ENCODE results near the gene GPR149.
"Not testable (repeated sequence)": the region's sequence is repeated elsewhere in the genome, so short reads cannot be mapped to it uniquely, and the experiment has no call there.

Gene GPR149, protein sequence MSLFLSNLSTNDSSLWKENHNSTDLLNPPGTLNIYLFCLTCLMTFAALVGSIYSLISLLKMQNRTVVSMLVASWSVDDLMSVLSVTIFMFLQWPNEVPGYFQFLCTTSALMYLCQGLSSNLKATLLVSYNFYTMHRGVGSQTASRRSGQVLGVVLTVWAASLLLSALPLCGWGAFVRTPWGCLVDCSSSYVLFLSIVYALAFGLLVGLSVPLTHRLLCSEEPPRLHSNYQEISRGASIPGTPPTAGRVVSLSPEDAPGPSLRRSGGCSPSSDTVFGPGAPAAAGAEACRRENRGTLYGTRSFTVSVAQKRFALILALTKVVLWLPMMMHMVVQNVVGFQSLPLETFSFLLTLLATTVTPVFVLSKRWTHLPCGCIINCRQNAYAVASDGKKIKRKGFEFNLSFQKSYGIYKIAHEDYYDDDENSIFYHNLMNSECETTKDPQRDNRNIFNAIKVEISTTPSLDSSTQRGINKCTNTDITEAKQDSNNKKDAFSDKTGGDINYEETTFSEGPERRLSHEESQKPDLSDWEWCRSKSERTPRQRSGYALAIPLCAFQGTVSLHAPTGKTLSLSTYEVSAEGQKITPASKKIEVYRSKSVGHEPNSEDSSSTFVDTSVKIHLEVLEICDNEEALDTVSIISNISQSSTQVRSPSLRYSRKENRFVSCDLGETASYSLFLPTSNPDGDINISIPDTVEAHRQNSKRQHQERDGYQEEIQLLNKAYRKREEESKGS

DNA sequence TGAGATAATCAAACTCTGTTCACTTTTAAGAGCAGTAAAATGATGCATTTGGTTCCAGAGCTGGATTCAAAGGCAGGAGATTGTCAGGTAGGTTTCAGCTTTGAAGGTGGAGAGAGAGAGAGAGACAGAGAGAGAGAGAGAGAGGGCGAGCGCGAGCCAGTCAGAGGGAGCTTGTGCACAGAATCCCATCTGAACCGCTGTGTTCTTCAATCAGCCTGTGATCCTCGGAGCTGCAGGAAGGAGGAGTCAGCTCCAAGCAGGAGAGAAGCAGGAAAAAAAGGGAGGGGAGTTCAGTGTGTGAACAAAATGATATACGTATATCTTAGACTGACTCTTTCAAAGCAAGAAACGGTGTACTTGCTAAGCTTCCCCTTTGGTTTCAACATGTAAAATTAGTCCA, at the start of gene GPR149:
TSS of gene GPR149 (minus strand) at position 177 of the 400 bp plus-strand sequence. CDS start 575 bp downstream, outside the sequence.
- no peak for DNase-seq

DNA sequence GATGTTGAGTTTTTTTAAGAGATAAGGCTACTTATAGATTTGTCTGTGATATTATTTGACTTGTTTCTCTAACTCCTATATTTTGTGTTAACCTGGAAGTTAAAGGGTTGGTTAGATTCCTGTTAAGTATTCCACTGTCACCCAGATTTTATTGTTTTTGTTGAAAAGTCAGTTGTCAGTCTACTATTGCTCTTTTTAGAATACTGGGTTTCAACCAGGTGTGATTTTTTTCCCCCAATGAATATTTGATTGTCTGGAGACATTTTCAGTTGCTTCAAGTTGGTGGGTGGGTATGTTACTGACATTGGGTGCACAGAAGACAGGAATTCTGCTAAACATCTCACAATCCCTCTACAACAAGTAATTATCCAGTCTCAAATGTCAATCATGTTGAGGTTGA, 43.8 kb upstream of the GPR149 start:
- DNase-seq = no peak

DNA sequence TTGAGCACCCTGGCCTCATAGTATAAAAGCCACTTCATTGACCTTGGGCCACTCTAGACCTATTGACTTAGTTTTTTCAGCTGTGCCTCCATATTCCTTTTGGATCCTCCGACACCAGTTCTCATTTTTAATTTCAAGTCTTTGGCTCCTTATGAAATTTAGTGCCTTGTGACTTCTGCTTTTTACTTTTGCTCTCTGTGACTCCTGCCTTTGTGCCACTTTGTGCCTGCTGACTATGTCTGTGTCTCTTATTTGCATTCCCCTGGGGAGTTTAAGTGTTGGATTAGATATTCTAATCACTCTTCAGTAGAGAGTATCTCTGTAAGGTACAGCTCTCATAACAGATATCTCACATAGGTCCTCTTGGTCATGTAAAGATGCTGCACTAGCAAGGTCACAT, 39.6 kb upstream of the GPR149 start:
- no peak for DNase-seq

DNA sequence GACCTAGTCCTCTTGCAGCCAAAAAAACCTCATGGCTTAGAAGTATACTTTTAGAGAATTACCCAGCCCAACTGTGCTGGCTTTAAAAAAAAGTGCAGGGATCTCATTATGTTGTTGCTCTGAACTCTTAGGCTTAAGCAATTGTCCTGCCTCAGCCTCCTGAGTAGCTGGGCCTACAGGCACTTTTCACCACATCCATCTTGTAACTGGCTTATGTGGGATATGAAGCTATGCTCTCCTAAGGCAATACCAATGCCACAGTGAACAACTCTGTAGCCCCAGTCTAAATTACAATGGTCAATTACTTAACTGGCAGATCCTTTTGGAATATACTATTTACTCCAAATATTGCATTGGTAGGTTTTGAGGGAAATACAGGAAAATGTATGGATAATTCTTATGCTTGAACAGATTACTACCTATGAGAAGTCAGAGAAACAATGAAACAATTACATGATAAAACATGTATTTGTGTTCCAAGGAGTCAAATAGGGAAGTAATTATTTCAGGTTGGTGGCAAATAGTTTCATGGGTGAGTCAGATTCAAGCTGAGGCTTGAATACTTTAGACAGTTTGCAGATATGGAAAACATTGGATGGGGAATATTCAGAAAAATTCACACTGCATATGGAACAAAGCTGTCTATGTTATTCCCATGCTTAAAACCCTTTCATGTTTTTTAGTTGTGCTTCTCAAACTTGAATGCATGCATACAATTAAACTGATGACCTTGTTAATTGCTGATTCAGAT, 34.6 kb upstream of the GPR149 start:
- DNase-seq = no peak

DNA sequence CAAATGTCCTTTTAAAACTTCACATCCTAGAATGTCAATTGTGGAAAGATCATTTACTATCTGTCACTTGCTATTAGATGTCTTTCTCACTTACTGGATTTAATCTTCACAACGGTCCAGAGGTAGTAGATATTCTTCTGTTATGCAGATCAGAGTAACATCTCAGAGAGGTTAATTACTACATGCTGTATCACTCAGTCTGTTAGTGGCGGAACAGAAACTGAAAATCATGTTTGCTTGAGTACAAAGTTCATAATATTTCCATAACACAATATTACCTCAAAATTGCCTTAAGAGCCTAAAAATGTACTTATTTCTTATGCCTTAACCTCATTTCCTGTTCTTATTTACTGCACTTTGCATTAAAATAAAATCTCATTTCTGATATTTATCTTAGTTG, 28.6 kb upstream of the GPR149 start:
- DNase-seq = no peak

DNA sequence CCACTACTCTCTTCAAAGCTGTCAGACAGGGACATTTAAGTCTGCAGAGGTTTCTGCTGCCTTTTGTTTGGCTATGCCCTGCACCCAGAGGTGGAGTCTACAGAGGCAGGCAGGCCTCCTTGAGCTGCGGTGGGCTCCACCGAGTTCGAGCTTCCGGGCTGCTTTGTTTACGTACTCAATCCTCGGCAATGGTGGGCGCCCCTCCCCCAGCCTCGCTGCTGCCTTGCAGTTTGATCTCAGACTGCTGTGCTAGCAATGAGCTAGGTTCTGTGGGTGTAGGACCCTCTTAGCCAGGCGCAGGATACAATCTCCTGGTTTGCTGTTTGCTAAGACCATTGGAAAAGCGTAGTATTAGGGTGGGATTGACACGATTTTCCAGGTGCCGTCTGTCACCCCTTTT, 9.1 kb upstream of the GPR149 start:
- DNase-seq = not testable (repeated sequence)

DNA sequence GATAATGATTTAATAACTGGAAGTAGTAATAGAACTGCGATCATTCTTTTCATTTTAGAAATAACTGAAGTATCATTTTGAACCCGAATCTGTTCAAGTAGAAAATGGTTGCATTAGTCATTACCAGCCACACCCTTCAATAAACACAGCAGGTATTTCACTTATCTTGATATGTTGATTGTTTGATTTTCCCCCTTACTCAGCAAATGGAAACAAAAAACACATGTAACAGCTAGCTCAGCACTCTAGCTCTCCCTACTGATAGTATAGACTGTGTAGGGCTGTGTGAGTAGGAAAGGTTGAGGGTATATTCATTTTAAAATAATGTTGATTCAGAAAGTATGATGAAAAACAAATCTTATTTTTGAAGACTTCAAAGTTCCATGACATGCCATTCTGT, 1.1 kb upstream of the GPR149 start:
- DNase-seq = no peak

DNA sequence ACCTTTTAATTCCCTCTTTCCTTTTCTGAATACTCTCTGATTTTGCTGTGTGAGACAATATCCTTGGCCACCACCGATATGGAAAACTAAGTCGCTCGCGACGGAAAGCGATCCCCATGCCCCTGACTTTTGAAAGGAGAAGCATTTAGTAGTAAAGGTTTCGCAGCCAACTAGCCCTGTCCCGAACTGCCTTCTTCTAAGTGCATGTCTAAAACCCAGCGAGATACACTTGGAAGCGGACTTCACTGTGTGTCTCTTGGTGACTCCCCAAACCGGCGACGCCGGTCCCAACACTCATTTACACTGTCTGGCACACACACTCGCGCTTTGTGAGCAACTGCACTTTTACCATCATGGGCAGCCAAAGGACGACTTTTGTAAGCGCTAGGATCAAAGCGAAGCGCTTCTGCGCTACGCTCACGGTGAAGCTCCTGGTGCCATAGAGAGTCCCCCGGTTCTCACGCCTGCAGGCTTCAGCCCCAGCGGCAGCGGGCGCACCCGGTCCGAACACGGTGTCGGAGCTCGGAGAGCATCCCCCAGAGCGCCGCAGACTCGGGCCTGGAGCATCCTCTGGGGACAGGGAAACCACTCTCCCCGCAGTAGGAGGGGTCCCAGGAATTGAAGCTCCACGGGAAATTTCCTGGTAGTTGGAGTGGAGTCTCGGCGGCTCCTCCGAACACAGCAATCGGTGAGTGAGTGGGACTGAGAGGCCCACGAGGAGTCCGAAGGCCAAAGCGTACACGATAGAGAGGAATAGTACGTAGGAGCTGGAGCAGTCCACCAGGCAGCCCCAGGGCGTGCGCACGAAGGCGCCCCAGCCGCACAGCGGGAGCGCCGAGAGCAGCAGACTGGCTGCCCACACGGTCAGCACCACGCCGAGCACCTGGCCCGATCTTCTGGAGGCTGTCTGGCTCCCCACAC, 1.4 kb downstream of the GPR149 start:
- DNase-seq = no peak

DNA sequence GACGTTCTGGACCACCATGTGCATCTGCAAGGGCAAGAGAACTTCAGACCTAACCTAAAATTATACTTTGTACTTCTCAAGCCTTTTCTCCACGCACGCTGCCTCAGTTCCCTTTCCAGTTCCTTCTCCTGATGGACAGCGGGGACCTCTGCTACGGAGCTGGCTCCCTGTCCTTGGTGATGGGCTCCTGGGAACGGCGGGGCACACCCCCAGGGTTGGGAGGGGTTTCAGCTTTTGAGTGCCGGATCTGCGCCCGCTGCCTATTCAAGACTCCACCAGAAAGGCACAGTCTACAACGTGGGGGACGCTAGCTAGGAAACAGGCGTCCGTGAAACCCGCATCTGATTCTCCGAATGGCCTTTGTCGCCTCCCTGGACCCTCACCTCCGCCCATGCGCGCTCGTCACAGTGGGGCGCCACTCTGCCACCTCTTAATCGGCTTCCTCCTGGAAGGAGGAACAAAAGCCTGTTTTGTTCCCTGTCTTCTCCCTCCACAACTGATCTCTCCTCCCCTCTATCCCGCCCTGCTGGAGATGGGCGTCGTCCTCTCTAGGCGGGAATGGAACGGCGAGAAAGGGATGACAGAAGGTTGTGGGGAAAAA, 2.2 kb downstream of the GPR149 start:
- no peak for DNase-seq

DNA sequence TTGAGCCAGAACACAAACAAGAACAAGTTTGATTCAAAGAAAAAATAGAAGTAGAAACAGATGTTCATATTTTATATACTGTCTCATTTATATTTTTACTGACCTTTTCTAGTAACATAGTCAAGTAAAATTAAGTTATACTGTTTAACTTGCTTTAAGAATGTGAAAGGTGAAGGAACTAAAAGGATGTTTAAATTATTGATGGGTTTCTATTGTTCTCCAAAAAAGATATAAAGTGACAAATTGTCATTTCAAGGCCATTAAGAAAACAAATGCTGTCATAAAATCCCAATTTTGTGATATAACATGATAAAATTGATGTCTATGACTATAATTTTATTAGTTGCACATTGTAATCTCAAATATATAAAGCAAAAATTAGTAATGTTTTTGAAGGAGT, 7.3 kb downstream of the GPR149 start:
- DNase-seq = no peak

DNA sequence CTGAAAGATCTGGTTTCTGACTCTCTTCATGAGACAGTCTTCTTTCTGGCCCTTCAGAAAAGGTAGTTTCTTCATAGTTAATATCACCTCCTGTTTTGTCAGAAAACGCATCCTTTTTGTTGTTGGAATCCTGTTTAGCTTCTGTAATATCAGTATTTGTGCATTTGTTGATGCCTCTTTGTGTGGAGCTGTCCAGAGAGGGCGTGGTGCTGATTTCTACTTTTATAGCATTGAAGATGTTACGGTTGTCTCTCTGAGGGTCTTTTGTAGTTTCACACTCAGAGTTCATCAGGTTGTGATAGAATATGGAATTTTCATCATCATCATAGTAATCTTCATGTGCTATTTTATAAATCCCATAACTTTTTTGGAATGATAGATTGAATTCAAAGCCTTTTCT, 8.9 kb downstream of the GPR149 start:
- DNase-seq = no peak

DNA sequence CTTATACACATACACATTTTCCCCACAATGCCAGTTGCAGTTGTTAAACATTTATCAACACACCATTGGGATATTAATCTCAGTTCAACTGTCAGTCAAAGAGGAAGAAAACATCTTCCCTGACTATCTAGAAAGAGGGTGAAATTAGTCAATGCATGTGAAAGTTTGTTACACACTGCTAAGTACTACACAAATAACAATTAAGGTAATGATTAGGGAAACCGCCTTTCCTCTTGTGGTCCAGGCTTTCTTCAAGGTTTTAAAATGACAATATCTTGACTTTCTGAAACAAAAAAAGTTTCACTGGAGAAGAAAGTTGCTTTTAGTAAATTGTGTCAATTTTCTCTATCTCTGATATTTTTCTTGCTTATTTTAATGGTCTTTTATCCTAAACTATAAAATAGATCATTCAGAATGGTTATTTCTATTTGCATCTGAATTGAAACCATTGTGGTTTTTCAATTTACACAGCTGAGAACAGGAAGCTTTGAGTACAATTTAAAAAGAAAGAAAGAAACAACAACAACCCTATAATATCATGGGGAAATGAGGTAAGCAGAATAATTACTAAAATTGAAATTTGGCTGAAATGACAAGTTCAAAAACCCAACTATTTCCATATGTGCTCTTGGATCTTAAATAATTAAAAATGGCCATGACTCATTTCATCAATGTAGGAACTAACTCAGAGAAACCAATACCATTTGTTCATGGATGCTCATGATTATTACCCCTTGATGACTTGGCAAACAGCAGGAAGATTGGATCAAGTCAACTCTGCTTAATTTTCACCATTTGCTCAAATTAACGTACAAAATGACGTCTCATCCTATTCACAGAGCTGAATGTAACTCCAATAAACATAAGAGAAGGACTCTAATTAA, 31.7 kb downstream of the GPR149 start:
- DNase-seq = no peak

DNA sequence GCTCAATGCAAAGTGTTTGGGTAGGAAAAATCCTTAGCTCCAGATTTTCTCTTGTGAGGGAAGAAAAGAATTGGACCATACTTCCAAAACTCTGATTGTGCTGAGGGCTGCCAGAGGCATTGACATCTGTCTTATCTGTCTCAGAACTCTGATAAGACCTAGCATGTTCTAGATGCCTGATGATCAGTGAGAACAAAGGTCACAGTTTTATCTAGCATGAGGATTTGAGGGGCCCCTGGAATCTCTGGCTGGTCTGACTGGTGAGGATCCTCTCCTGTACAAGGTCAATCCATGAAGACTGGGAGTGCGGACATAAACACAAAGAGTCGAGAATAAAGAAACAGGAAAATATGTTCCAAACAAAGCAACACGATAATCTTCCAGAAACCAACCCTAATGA, 40.1 kb downstream of the GPR149 start:
- DNase-seq = no peak

DNA sequence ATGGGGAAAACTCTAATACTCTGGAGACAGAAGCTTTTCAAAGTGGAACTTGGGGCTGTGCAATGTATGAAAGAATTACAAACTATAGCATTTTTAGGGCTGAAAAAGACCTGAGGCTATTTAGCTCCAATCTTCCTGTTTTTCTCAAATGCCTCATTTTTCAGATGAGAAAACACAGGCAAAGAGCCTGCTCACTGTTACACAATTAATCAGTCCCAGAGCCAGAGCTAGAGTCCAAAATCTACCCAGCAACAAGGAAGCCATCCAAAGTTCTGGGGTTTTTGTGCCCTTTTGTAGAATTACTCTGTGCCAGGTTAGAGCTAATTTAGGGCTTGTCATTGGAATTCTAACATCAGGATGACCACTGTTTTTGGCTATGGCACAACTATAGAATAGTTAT, 45.5 kb downstream of the GPR149 start:
- no peak for DNase-seq

DNA sequence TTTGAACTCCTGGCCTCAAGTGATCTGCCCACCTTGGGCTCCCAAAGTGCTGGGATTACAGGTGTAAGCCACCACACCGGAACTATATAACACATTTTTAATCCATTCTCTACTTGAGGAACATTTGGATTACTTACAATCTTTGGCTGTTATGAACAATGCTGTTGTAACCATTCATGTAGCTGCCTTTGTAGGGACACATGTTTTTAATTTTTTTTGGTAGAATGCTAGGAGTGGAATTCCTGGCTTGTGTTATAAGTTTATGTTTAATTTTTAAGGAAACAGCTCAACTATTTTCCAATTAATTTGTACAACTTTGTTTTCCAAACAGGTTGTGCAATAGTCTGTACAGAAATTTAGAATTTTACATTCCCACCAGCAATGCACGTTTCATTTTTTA, 51.7 kb downstream of the GPR149 start:
- DNase-seq = no peak

DNA sequence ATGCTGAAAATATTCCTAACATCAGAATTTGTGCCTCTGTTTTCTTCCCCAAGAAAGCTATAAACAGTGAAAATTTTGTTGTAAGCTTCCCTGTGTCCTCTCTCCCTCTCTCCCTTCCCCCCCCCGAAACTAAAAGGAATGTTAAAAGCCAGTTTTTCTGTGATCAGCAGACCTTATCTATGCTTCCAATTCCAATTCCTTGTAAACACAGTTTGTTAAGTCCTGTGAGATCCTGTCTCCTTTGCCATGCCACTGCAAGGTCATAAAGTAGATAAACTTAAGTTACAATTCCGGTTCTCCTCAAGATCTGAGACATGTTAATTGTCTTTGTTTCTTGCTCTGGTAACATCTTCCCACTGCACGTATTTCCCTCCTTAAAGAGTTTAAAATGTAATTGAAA, 62.8 kb downstream of the GPR149 start:
- DNase-seq = no peak

DNA sequence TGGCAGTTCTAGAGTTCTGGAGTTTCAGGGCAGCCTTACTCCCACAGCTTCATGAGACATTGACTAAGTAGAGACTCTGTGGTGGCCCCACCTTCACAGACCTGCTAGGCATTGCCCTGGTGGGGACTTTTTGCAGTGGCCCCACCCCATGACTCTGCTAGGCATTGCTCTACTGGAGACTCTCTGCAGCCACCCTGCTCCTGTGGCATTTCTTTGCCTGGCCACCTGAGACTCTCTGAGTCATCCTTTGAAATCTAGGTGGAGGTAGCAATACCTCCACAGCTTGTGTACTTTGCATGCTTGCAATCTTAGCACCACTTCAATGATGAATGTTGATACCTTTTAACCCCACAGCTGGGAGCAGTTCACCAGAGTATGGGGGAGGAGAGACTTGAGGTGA, 65.1 kb downstream of the GPR149 start:
- no peak for DNase-seq

DNA sequence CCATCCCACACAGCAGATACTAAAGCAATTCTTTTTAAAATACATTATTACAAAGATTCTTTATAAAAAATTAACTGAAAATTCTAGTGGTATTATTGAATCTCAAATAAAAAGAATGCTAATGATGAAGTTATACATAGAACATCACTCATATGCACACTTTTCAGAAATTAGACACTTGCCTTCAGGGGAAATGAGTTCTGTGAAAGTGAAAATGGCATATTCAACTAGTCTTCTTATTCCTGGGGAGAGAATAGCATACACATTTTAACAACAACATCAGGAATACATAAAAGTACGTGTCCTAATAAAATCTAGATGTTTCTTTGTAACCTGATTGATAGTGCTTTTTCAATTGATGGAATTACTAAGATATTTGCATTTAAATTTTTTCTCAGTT, 68.9 kb downstream of the GPR149 start:
- no peak for DNase-seq

DNA sequence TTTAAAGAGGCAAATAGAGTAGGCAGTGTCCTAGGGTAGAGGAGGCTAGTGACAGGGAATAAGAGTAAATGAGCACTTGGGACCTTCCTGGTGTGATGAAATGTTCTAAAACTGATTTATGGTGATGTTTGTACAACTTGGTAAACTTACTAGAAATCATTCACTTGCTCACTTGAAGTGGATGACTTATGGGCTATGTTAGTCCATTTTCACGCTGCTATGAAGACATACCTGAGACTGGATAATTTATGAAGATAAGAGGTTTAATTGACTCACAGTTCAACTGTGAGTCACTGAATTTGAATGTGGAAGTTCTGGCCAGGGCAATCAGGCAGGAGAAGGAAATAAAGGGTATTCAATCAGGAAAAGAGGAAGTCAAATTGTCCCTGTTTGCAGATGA, 74.0 kb downstream of the GPR149 start:
- no peak for DNase-seq

DNA sequence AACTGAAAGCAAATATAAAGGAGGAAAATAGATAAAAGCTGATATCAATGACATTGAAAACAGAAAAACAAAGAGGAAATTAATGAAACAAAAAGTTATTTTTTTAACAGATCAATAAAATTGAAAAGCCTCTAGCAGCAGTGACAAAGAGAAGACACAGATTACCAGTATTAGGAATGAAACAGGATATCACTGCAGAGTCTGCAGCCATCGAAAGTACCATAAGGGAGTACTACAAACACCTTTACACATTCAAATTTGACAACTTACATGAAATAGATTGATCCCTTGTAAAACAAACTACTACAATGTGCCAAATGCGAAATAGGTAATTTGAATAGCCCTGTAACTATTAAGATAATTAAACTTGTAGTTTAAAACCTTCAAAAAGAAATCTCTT, 80.8 kb downstream of the GPR149 start:
- DNase-seq = no peak

Measured in activated CD4-positive, alpha-beta T cell treated with anti-CD3 and anti-CD28 coated beads, Interleukin-2, amount 50 U/mL, for 4 hours (primary cell).